DOHH2 (cell line): ENCODE measurements around the gene BNC2.

ENCODE experiments used
- EZH2phosphoT487 ChIP-seq: fragments of 200-600 bp; sonication (generic); IDR thresholded peaks from 2 replicates; pipeline ENCODE4 v1.6.1; 2017; ENCODE audit warnings: borderline replicate concordance, mild to moderate bottlenecking, antibody characterized with exemption, low read length, moderate library complexity, mixed read lengths
- TF ChIP-seq, protein P1 (sequence below): fragments of 200-600 bp; sonication (generic); IDR thresholded peaks from one replicate; pipeline ENCODE4 v1.5.1; 2014; ENCODE audit warnings: antibody characterized with exemption, mild to moderate bottlenecking, low read depth, low read length; ENCODE audit not compliant: poor library complexity, severe bottlenecking

DNA sequence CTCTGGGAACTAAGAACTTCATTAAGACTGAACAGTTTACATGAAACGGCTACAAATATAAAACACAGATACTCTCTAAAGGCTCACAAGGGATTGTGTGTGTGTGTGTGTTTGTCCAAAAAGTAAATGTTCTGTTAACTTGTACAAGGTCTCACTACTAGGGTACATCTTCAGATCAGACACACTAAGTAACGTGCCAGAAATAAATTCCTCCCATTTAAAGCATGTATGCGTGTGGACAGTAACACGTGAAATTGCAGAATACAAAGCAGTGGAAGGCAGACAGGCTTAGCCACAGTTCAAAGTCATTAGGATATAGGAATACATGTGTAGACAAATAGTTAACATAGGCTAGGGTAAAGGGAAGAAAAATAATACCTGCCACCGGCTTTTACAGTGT, 1.8 kb downstream of the BNC2 start:
- TF ChIP-seq, protein P1, sequence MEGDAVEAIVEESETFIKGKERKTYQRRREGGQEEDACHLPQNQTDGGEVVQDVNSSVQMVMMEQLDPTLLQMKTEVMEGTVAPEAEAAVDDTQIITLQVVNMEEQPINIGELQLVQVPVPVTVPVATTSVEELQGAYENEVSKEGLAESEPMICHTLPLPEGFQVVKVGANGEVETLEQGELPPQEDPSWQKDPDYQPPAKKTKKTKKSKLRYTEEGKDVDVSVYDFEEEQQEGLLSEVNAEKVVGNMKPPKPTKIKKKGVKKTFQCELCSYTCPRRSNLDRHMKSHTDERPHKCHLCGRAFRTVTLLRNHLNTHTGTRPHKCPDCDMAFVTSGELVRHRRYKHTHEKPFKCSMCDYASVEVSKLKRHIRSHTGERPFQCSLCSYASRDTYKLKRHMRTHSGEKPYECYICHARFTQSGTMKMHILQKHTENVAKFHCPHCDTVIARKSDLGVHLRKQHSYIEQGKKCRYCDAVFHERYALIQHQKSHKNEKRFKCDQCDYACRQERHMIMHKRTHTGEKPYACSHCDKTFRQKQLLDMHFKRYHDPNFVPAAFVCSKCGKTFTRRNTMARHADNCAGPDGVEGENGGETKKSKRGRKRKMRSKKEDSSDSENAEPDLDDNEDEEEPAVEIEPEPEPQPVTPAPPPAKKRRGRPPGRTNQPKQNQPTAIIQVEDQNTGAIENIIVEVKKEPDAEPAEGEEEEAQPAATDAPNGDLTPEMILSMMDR, result no peak
- TF ChIP-seq EZH2phosphoT487, result no peak
